CD4-positive, alpha-beta T cell (primary cell): ENCODE results near the gene FRMD3. TPM values are rescaled to one million over a fixed set of nuclear protein-coding genes. Genes with fewer than 3 reads are reported as not detected.

Experiments
- ATAC-seq: fragments of 200-7000 bp; cut with Tn5 transposase; one replicate; pipeline ENCODE4 v1.10.0; 2022; ENCODE audit warnings: mild to moderate bottlenecking; ENCODE audit not compliant: poor library complexity
- CTCF ChIA-PET: fragments of 350-600 bp; sonication (Branson Sonifier 250); formaldehyde crosslinking; loops from one replicate; lab custom pipeline; 2021; ENCODE audit warnings: antibody characterized with exemption, inconsistent platforms; lab: Charles Lee
- POLR2A ChIA-PET: fragments of 350-600 bp; sonication (Branson Sonifier 250); formaldehyde crosslinking; loops from one replicate; lab custom pipeline; 2021; ENCODE audit warnings: antibody characterized with exemption, inconsistent platforms; lab: Charles Lee
- DNase-seq, 14 experiments: peaks; one replicate each; pipeline ENCODE4 v3.0.0-alpha.2; 2013 to 2020; ENCODE audit warnings: mixed read lengths in 2 of 14
- H3K27ac ChIP-seq, 2 donors: one replicate each; pipeline versions ENCODE4 v1.5.1 to v1.7.0; 2013; ENCODE audit warnings: low read length in 2 of 2, low read depth in 1 of 2, mild to moderate bottlenecking in 1 of 2
- H3K27me3 ChIP-seq, 2 experiments: 1 replicate in 1 of 2; 2 replicates in 1 of 2; pipeline versions ENCODE4 v1.6.1 to v1.7.0; 2013; ENCODE audit warnings: low read length in 2 of 2, control low read depth in 1 of 2, mild to moderate bottlenecking in 1 of 2, moderate library complexity in 1 of 2; ENCODE audit not compliant: insufficient read depth in 2 of 2, control insufficient read depth in 1 of 2
- H3K36me3 ChIP-seq: one replicate; pipeline ENCODE4 v1.6.1; 2013; ENCODE audit warnings: low read length, control low read depth; ENCODE audit not compliant: insufficient read depth
- H3K4me1 ChIP-seq: one replicate; pipeline ENCODE4 v1.6.1; 2013; ENCODE audit warnings: low read length, control low read depth; ENCODE audit not compliant: insufficient read depth
- H3K4me3 ChIP-seq: one replicate; pipeline ENCODE4 v1.5.1; 2013; ENCODE audit warnings: mild to moderate bottlenecking, low read length, moderate library complexity
- H3K9me3 ChIP-seq, 2 experiments: 1 replicate in 1 of 2; 2 replicates in 1 of 2; pipeline versions ENCODE4 v1.6.1 to v1.7.0; 2013; ENCODE audit warnings: low read length in 2 of 2, mild to moderate bottlenecking in 2 of 2, control low read depth in 1 of 2, moderate library complexity in 1 of 2; ENCODE audit not compliant: control insufficient read depth in 1 of 2, insufficient read depth in 1 of 2
- H3K27ac Mint-ChIP-seq: one replicate; pipeline ENCODE4 v1.8.0; 2020; ENCODE audit warnings: mixed read lengths
- H3K27me3 Mint-ChIP-seq: one replicate; pipeline ENCODE4 v1.8.0; 2021; ENCODE audit warnings: mixed read lengths
- H3K36me3 Mint-ChIP-seq: one replicate; pipeline ENCODE4 v1.8.0; 2021; ENCODE audit warnings: low read depth, mixed read lengths
- H3K4me1 Mint-ChIP-seq: one replicate; pipeline ENCODE4 v1.8.0; 2021; ENCODE audit warnings: low read depth, mixed read lengths
- H3K4me3 Mint-ChIP-seq: one replicate; pipeline ENCODE4 v1.8.0; 2020; ENCODE audit warnings: mild to moderate bottlenecking, mixed read lengths
- H3K9me3 Mint-ChIP-seq: one replicate; pipeline ENCODE4 v1.8.0; 2020; ENCODE audit warnings: mixed read lengths
- intact Hi-C, 2 experiments: fragments of 100-400 bp; cut with DNase I in 1 of 2; cut with micrococcal nuclease in 1 of 2; formaldehyde crosslinking; loops; one replicate each; pipeline versions ENCODE4 v1.15.1 to v1.9.0; 2023 to 2025; cut with DNase I, micrococcal nuclease
- total RNA-seq, 174 experiments: library from RNA in 2 of 174; stranded (reverse) in 2 of 174; gene quantifications; one replicate each; pipeline ENCODE4 v1.2.3 and lab custom pipeline; 2021 to 2026
- TF ChIP-seq, protein P1 (sequence below): fragments of 200-600 bp; IDR thresholded peaks from one replicate; pipeline ENCODE4 v1.8.0; 2022; ENCODE audit warnings: antibody characterized with exemption, mild to moderate bottlenecking

Gene FRMD3
- total RNA-seq, 2 experiments from 2014 or later = 0.53 to 1.0 TPM

DNA sequence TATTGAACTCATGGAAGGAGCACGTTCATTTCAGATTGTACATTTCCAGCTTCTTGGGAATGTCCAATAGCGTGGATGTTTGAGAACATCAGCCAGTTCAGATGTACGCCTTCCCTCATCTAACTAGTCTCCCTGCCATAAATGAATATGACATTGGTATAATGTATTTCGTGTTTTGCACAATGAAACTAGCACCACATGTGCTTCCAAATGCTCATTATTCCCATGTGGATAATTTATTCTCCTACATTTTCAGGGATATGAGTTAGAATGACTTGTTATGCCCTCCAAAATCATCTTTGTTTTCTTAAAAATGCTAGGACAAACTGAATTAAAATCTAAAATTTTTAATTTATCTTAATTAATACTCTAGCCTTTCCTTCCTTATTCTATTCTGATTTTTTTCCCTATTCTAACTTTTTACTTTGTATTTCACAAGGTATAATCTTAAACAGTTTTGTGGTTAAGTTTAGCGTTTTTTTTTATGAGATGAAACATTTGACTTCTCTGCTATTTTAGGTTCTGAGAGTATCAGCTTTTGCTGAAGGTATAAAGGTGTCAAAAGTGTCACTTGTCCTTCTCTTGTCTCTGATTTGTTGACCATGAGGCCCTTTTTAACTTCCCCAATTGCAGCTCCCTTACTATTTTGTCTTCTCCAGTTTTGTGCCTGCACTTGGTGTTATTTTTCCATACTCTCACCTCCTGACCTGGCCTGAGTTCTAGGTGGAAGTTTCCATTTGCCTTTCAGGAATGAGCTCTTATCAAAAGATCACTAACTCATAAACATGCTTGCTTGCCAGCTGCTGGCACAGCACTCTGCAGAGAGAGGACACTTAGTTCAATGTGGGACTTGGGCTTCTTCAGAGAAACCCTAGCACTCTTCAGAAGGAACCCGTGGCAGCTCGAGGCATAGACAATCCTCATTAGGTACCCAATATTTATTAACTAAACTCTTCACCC is 106.8 kb downstream of the FRMD3 start:
- intact Hi-C loops = no loop called here
- H3K27me3 ChIP-seq = no peaks in the 10 kb centered on the region
- no peak overlapping the region for H3K4me3 Mint-ChIP-seq

GRCh38 chr9:83430681-83431080 is 107.5 kb downstream of the FRMD3 start:
- H3K9me3 ChIP-seq = no peaks in the 10 kb centered on the region
- no peaks in the 10 kb centered on the region for H3K36me3 Mint-ChIP-seq
- no peaks in the 10 kb centered on the region for H3K27me3 Mint-ChIP-seq
- H3K4me3 Mint-ChIP-seq = no peak overlapping the region
- CTCF ChIA-PET = no interaction called here
- H3K27me3 ChIP-seq = no peaks in the 10 kb centered on the region
- no peaks in the 10 kb centered on the region for H3K4me1 ChIP-seq
- H3K4me3 ChIP-seq = no peak overlapping the region
- intact Hi-C loops = no loop called here
- no peaks in the 10 kb centered on the region for H3K4me1 Mint-ChIP-seq
- H3K27ac ChIP-seq = no peak overlapping the region
- H3K36me3 ChIP-seq = no peaks in the 10 kb centered on the region
- TF ChIP-seq, protein P1, sequence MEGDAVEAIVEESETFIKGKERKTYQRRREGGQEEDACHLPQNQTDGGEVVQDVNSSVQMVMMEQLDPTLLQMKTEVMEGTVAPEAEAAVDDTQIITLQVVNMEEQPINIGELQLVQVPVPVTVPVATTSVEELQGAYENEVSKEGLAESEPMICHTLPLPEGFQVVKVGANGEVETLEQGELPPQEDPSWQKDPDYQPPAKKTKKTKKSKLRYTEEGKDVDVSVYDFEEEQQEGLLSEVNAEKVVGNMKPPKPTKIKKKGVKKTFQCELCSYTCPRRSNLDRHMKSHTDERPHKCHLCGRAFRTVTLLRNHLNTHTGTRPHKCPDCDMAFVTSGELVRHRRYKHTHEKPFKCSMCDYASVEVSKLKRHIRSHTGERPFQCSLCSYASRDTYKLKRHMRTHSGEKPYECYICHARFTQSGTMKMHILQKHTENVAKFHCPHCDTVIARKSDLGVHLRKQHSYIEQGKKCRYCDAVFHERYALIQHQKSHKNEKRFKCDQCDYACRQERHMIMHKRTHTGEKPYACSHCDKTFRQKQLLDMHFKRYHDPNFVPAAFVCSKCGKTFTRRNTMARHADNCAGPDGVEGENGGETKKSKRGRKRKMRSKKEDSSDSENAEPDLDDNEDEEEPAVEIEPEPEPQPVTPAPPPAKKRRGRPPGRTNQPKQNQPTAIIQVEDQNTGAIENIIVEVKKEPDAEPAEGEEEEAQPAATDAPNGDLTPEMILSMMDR = no peak
- H3K9me3 Mint-ChIP-seq = no peaks in the 10 kb centered on the region
- POLR2A ChIA-PET = no interaction called here
- no peak for ATAC-seq
- H3K27ac Mint-ChIP-seq = no peak overlapping the region
- DNase-seq = no peak

More for the DNA sequence above, 106.8 kb downstream of the FRMD3 start:
- Histone ChIP-seq H3K4me3 (no peak overlapping the region), H3K4me1 (no peaks in the 10 kb centered on the region), H3K9me3 (no peaks in the 10 kb centered on the region), H3K36me3 (no peaks in the 10 kb centered on the region), H3K27ac (no peak overlapping the region)
- no peaks in the 10 kb centered on the region for H3K9me3 Mint-ChIP-seq
- H3K4me1 Mint-ChIP-seq = no peaks in the 10 kb centered on the region
- DNase-seq (no peak), ATAC-seq (no peak)
- H3K27ac Mint-ChIP-seq = no peak overlapping the region
- no peaks in the 10 kb centered on the region for H3K36me3 Mint-ChIP-seq
- no peaks in the 10 kb centered on the region for H3K27me3 Mint-ChIP-seq
- TF ChIP-seq, protein P1 = no peak
- ChIA-PET POLR2A (no interaction called here), CTCF (no interaction called here)

DNA sequence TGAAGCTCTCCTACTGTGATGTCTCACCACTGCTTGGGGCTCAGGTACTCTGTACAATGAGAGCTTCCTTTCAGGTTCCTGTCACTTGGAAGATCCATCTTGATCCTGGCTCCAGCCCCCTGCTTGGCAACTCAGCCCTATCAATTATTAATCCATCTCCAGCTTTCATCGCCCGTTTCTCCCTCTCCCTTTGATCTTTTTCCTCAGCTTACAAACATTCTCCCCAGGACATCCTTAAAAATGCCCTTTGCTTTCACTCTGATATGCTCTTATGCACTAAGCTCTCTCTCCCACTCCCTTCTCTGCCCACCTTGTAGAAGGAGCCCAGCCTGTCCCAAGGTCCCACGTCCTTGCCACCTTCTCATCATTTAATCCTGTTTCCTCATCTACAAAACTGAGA is 109.0 kb downstream of the FRMD3 start:
- H3K27me3 Mint-ChIP-seq = no peaks in the 10 kb centered on the region
- Histone ChIP-seq H3K27me3 (no peaks in the 10 kb centered on the region), H3K36me3 (no peaks in the 10 kb centered on the region), H3K9me3 (no peaks in the 10 kb centered on the region), H3K4me1 (no peaks in the 10 kb centered on the region), H3K4me3 (no peak overlapping the region), H3K27ac (no peak overlapping the region)
- no peaks in the 10 kb centered on the region for H3K9me3 Mint-ChIP-seq
- H3K36me3 Mint-ChIP-seq = no peaks in the 10 kb centered on the region
- H3K4me3 Mint-ChIP-seq = no peak overlapping the region
- ATAC-seq (no peak), DNase-seq (no peak)
- no peak overlapping the region for H3K27ac Mint-ChIP-seq
- no peaks in the 10 kb centered on the region for H3K4me1 Mint-ChIP-seq
- TF ChIP-seq, protein P1 = no peak
- intact Hi-C loops = no loop called here
- POLR2A ChIA-PET = no interaction called here
- CTCF ChIA-PET = no interaction called here
